ENCODE data around the gene ZC2HC1B. TPM values are rescaled to one million over a fixed set of nuclear protein-coding genes. Genes with fewer than 3 reads are reported as not detected.

The ZC2HC1B gene
- total RNA-seq, 2 experiments from 2014 or later = not detected

Other genes with a start within 250 kb of the ZC2HC1B start
- 10 to 100 TPM; 10.7 to 12.2 TPM for gene PHACTR2, start 186.5 kb upstream of the ZC2HC1B start, total RNA-seq
- 10 to 100 TPM; 22.8 to 23.3 TPM for gene LTV1, start 21.1 kb upstream of the ZC2HC1B start, total RNA-seq
- 10 to 100 TPM; 10.0 to 11.7 TPM for gene PLAGL1, start 143.8 kb downstream of the ZC2HC1B start, total RNA-seq
- gene SF3B5, start 231.1 kb downstream of the ZC2HC1B start, total RNA-seq = 100 to 1,000 TPM; 170 to 176 TPM

All from activated naive CD4-positive, alpha-beta T cell treated with anti-CD3 and anti-CD28 coated beads for 36 hours (primary cell).